Effector memory CD4-positive, alpha-beta T cell (primary cell): Measurements from ENCODE around the gene TSPAN9.

Experiments used
- DNase-seq, 3 donors: peaks; one replicate each; pipeline ENCODE4 v3.0.0-alpha.2; 2020
- H3K27ac ChIP-seq: 2 replicates; pipeline ENCODE4 v1.7.0; 2013; ENCODE audit warnings: mild to moderate bottlenecking, low read length, moderate library complexity; ENCODE audit not compliant: insufficient read depth, poor library complexity, severe bottlenecking
- H3K27me3 ChIP-seq: replicated peaks from 2 replicates; pipeline ENCODE4 v1.7.0; 2013; ENCODE audit warnings: mild to moderate bottlenecking, low read length; ENCODE audit not compliant: insufficient read depth, control insufficient read depth, poor library complexity, severe bottlenecking
- H3K36me3 ChIP-seq: 2 replicates; pipeline ENCODE4 v1.7.0; 2013; ENCODE audit warnings: mild to moderate bottlenecking, low read length, moderate library complexity; ENCODE audit not compliant: control insufficient read depth, insufficient read depth
- H3K4me1 ChIP-seq: 2 replicates; pipeline ENCODE4 v1.7.0; 2013; ENCODE audit warnings: low read length, mild to moderate bottlenecking; ENCODE audit not compliant: control insufficient read depth, insufficient read depth, poor library complexity, severe bottlenecking
- H3K4me3 ChIP-seq: 2 replicates; pipeline ENCODE4 v1.7.0; 2013; ENCODE audit warnings: low read length, low read depth, mild to moderate bottlenecking; ENCODE audit not compliant: insufficient read depth, poor library complexity, severe bottlenecking
- H3K9me3 ChIP-seq: 2 replicates; pipeline ENCODE4 v1.7.0; 2013; ENCODE audit warnings: mild to moderate bottlenecking, low read length, moderate library complexity; ENCODE audit not compliant: control insufficient read depth

The TSPAN9 gene

DNA sequence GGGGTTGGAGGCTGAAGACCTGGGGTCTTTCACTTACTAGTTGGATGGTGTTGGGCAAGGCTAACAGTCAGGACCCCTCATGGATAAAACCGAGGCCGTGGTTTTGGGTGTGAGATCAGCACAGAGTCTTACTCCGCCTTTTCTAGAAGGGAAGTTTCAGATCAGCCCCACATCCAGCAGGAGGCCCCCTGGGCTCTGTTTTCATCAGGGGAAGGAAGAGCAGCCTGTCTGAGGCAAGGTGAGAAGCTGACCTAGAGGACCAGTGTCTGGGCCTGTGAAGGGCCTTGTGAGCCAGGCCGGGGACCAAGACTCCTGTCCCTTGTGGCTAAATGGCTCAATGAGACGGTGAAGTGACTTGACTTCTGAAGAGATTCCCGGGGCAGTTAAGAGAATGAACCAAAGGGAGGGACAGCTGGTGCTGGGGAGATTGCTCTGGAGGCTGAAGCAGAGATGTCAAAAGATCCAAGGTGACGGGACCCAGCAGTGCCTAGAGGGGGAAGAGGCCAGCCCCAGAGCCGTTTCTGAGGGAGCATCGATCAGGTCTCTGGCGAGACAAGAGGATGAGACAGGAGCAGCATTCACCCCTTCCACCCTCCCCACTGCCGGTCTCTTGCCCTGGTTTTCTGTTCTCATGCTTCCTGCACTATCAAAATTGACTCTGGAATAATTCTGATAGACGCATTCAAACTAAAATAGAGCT lies 40.1 kb upstream of the TSPAN9 start:
- H3K36me3 ChIP-seq: no peaks in the 10 kb centered on the region

DNA sequence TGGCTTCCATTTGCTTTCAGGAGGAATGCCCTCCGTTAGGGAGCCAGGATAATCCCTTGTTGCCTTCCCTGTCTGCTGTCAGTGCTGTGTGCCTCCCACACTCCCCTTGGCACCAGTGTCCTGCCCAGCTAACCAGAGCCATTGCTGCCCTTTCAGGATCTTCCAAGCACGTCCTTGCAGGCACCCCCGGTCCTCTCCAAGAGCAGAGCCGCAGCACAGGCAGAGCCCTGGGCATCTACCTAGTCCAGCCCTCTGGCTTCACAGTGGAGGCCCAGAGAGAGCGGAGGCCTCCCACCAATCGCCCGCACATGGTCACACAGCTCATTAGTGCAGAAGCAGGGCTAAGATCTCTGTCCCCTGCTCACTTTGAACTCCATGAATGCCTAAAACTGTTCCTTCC lies 39.0 kb upstream of the TSPAN9 start:
- Histone ChIP-seq H3K4me3 (no peak overlapping the region), H3K4me1 (no peaks in the 10 kb centered on the region), H3K9me3 (no peaks in the 10 kb centered on the region), H3K27ac (no peak overlapping the region), H3K27me3 (peaks cover 8% of the 10 kb centered on the region), H3K36me3 (no peaks in the 10 kb centered on the region)
- no peak for DNase-seq

More for the DNA sequence above, 40.1 kb upstream of the TSPAN9 start:
- Histone ChIP-seq H3K27me3 (peaks cover 1% of the 10 kb centered on the region), H3K4me1 (no peaks in the 10 kb centered on the region), H3K4me3 (no peak overlapping the region), H3K27ac (no peak overlapping the region), H3K9me3 (no peaks in the 10 kb centered on the region)
- no peak for DNase-seq

DNA sequence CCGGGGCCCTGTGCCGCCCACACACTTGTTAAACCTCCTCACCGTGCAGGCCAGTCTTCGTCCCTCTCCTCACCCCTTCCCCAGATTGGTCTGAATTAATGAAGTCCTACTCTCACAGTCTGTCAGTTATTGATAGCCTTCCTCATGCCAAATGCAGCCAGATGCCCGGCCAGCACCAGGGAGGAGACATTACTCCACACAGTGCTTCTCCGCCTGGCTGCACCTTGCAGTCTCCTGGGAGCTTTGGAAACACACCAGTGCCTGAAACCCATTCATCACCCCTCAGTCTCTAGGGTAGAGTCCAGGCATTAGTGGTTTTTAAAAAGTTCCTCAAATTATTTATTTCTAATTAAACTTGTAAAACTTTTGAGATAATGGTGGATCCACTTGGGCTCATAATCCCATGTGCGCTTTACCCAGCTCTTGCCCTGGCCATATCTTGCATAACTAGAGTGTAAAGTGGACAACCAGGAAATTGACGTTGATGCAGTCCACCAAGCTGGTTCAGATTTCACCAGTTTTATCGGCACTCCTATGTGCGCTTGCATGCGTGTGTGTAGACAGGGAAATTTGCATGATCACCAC lies 38.2 kb upstream of the TSPAN9 start:
- H3K36me3 ChIP-seq: no peaks in the 10 kb centered on the region
- peaks cover 8% of the 10 kb centered on the region for H3K27me3 ChIP-seq
- no peak for DNase-seq
- H3K4me3 ChIP-seq: no peak overlapping the region
- no peaks in the 10 kb centered on the region for H3K9me3 ChIP-seq
- no peaks in the 10 kb centered on the region for H3K4me1 ChIP-seq
- no peak overlapping the region for H3K27ac ChIP-seq

DNA sequence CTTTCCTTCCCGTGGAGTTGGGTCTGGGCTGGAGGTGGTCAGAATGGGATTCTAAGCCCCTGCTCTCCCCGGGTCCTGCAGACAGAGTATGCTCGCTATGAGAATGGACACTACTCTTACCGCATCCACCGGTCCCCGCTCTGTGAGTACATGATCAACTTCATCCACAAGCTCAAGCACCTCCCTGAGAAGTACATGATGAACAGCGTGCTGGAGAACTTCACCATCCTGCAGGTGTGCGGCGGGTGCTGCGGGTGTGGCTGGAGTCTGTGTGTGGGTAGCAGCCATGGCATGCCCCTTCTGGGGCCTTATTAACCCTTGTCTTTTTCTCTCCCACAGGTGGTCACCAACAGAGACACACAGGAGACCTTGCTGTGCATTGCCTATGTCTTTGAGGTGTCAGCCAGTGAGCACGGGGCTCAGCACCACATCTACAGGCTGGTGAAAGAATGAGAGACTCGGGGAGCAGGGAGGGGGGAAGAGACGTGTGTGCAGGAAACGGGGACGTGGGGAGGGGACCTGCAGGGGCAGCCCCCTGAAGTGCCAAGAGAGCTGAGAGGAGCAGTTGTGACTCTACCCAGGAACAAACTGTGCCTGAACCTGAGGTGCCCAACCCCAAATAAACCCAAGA lies 37.0 kb upstream of the TSPAN9 start:
- Histone ChIP-seq H3K9me3 (no peaks in the 10 kb centered on the region), H3K36me3 (no peaks in the 10 kb centered on the region), H3K27me3 (peaks cover 8% of the 10 kb centered on the region), H3K4me3 (no peak overlapping the region), H3K27ac (no peak overlapping the region), H3K4me1 (no peaks in the 10 kb centered on the region)
- DNase-seq: no peak

DNA sequence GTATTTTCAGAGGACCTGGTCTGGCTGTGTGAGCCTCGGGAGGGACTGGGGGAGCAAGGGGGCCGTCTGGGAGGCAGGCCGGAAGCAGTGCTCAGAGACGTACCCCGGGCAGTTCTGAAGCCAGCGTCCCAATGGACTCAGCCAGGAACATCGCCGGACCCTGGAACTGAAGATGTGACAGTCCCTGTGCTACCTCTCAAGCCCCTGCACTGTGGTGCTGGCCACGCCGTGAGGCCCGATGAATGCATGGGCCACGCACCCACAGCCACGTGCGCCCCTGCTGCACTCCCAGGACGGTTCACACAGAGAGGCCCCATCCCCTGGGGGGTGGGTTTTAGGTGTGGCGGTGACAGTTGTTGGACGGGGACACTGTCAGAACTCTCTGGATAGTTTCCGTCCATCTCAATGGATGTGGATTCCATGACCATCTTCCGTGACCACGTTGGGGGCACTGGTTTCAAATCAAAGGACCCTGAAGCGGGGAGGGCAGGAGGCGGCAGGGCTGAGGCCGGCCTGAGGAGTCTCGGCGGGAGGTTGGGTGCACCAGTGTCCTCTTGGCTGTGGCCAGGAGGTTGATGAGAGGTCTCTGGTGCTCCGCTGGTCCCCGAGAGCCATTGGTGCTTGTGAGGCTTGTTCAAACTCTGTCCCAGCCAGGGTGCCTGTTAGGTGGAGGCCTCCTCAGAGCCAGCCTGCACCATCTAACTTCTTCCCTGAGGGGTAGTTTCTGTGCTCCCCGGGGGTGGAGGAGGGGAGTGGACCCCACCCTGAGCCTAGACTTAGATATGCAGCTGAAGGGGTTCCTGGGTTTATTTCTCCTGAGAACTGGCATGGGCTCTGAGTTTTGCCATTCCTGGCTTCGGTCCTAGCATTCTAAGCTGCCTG lies 36.3 kb upstream of the TSPAN9 start:
- peaks cover 8% of the 10 kb centered on the region for H3K27me3 ChIP-seq
- no peak overlapping the region for H3K27ac ChIP-seq
- DNase-seq: no peak
- H3K9me3 ChIP-seq: no peaks in the 10 kb centered on the region
- H3K4me1 ChIP-seq: no peaks in the 10 kb centered on the region
- H3K36me3 ChIP-seq: no peaks in the 10 kb centered on the region
- H3K4me3 ChIP-seq: no peak overlapping the region

DNA sequence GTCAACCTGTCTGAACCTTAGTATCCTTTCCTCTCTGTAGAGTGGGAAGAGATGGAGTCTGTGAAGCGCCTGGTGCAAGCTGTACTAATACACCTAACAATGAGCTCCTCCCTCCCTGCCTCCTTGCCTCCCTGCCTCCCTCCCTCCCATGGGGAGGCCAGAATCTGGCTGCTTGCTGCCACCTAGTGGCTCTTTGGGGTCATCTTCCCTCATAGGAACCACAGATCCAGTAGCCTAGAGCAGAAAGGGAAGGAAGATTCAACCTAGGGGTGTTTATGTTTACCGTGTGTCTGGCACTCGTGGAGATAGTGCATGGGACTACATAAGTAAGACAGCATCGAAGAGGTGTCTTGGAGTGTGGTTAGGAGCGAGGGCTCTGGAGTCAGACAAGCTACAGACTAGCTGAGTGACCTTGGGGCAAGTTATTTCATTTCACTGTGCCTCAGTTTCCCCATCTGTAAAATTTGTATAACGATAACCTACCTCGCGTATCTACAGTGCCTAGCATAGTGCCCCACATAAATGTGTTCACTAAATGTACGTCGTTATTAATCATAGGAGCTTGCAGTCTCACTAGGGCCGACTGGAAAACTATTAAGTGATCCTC lies 35.5 kb upstream of the TSPAN9 start:
- peaks cover 8% of the 10 kb centered on the region for H3K27me3 ChIP-seq
- H3K36me3 ChIP-seq: no peaks in the 10 kb centered on the region
- H3K27ac ChIP-seq: no peak overlapping the region
- no peak overlapping the region for H3K4me3 ChIP-seq
- no peaks in the 10 kb centered on the region for H3K9me3 ChIP-seq
- no peaks in the 10 kb centered on the region for H3K4me1 ChIP-seq
- peak in 2 of 3 donors; percentile 9 to 23 for DNase-seq

DNA sequence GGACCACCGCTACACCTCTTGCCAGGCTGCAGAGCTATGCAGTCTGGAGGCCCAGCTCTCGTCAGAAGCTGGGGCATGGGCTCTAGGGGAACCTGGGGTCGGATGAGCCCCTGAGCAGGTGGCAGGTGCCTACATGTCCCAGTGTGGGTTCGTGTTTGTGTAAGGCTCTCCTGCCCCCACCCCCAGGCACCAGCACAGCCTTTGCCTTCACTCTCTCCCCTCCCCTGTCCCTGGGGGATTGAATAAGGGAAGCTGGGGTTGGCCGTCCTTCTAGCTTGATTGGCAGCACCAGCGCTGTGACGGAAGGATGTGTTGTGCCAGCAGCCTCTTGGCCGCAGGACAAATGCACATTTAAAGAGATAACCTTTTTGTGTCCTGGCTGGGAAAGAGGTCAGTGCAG lies 34.8 kb upstream of the TSPAN9 start:
- no peaks in the 10 kb centered on the region for H3K4me1 ChIP-seq
- H3K27me3 ChIP-seq: peaks cover 8% of the 10 kb centered on the region
- H3K36me3 ChIP-seq: no peaks in the 10 kb centered on the region
- DNase-seq: no peak
- H3K4me3 ChIP-seq: no peak overlapping the region
- H3K9me3 ChIP-seq: no peaks in the 10 kb centered on the region
- H3K27ac ChIP-seq: no peak overlapping the region

DNA sequence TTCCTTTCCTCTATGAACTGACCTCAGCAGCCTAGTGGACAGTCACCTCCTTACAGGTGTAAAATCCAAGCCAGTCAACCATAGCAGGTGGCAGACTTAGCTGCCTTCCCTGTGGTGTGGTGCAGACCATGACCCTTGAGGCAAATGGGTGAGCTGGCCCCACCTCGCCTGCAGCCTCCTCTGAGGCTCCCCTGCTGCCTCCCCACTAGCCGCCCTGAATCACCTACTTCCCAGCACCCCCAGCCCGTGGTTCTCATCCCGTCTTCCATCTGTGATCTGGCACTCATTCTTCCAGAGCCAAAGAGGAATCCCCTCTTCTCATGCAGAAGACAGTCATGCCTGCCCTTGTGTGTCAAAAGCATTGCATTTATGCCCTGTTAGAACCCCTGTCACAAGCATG lies 34.4 kb upstream of the TSPAN9 start:
- no peaks in the 10 kb centered on the region for H3K9me3 ChIP-seq
- no peaks in the 10 kb centered on the region for H3K36me3 ChIP-seq
- no peak for DNase-seq
- no peak overlapping the region for H3K4me3 ChIP-seq
- H3K27ac ChIP-seq: no peak overlapping the region
- H3K27me3 ChIP-seq: peaks cover 8% of the 10 kb centered on the region
- H3K4me1 ChIP-seq: no peaks in the 10 kb centered on the region

DNA sequence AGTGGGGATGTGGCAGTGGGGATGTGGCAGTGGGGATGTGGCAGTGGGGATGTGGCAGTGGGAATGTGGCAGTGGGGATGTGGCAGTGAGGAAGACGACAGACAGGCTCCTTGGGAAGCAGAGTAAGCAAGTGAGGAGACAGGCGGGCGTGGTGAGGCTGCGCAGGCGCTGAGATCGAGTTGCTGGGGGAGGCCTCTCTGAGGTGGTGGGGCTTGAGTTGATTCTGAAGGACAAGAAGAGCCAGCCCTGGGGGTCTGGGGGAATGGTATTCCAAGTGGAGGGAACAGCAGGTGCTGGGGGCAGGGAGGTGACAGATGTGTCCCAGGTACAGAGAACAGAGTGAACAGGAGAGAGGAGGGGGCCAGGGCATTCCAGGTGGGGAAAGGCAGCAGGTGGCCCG lies 33.8 kb upstream of the TSPAN9 start:
- no peak for DNase-seq
- H3K4me1 ChIP-seq: no peaks in the 10 kb centered on the region
- H3K36me3 ChIP-seq: no peaks in the 10 kb centered on the region
- no peaks in the 10 kb centered on the region for H3K9me3 ChIP-seq
- no peak overlapping the region for H3K4me3 ChIP-seq
- H3K27ac ChIP-seq: no peak overlapping the region
- peaks cover 8% of the 10 kb centered on the region for H3K27me3 ChIP-seq
